ENCODE data around the gene SRC.
A peak's percentile ranks its signal among the peaks of the same experiment; 100 is the strongest.

The SRC gene

GRCh38 chr20:37351689-37352607 is 6.0 kb downstream of the SRC start:
- DNase-seq: no peak

- no peak for DNase-seq
Measured at GRCh38 chr20:37352608-37352980, 6.7 kb downstream of the SRC start.

- DNase-seq: no peak
Measured at GRCh38 chr20:37353285-37353849, 7.4 kb downstream of the SRC start.

- no peak for DNase-seq
Measured at GRCh38 chr20:37354210-37355195, 8.6 kb downstream of the SRC start.

GRCh38 chr20:37355252-37356180 is 9.6 kb downstream of the SRC start:
- DNase-seq: no peak

- DNase-seq: no peak
Measured at GRCh38 chr20:37356387-37356786, 10.4 kb downstream of the SRC start.

GRCh38 chr20:37356961-37357371 is 11.0 kb downstream of the SRC start:
- DNase-seq: no peak

GRCh38 chr20:37357481-37358365 is 11.8 kb downstream of the SRC start:
- peak in 1 of 3 experiments; percentile 22 for DNase-seq

- DNase-seq: no peak
Measured at GRCh38 chr20:37358366-37359150, 12.6 kb downstream of the SRC start.

GRCh38 chr20:37359331-37359730 is 13.4 kb downstream of the SRC start:
- DNase-seq: no peak

GRCh38 chr20:37359836-37360235 is 13.9 kb downstream of the SRC start:
- no peak for DNase-seq

GRCh38 chr20:37360391-37361115 is 14.6 kb downstream of the SRC start:
- DNase-seq: no peak

GRCh38 chr20:37361336-37361735 is 15.4 kb downstream of the SRC start:
- no peak for DNase-seq

GRCh38 chr20:37362231-37362792 is 16.4 kb downstream of the SRC start:
- no peak for DNase-seq

- DNase-seq: no peak
Measured at GRCh38 chr20:37362821-37363220, 16.9 kb downstream of the SRC start.

GRCh38 chr20:37363221-37364012 is 17.5 kb downstream of the SRC start:
- no peak for DNase-seq

- DNase-seq: no peak
Measured at GRCh38 chr20:37364013-37364926, 18.3 kb downstream of the SRC start.
